Tibial artery (tissue), 4 donors: ENCODE results near the gene PIK3C2G.

Experiments
- DNase-seq, 2 donors: peaks; one replicate each; pipeline ENCODE4 v3.0.0-alpha.2; 2019
- H3K27ac ChIP-seq, 2 donors: fragments of 200-600 bp; sonication (generic) in 1 of 2; 1 replicate in 1 of 2; 2 replicates in 1 of 2; pipeline ENCODE4 v1.5.1; 2018 to 2019; ENCODE audit warnings: mild to moderate bottlenecking in 1 of 2
- H3K27me3 ChIP-seq, 2 donors: fragments of 200-600 bp; sonication (generic) in 1 of 2; one replicate each; pipeline versions ENCODE4 v1.5.1 to v1.6.0; 2016 to 2019
- H3K36me3 ChIP-seq, 3 donors: fragments of 200-600 bp; sonication (generic) in 2 of 3; one replicate each; pipeline ENCODE4 v1.5.1; 2016 to 2019; ENCODE audit warnings: mild to moderate bottlenecking in 2 of 3
- H3K4me1 ChIP-seq, 4 donors: fragments of 200-600 bp; sonication (generic) in 2 of 4; 1 replicate in 3 of 4; 2 replicates in 1 of 4; pipeline ENCODE4 v1.5.1; 2016 to 2019
- H3K4me3 ChIP-seq, 2 donors: fragments of 200-600 bp; sonication (generic) in 1 of 2; 1 replicate in 1 of 2; 2 replicates in 1 of 2; pipeline ENCODE4 v1.5.1; 2018 to 2019; ENCODE audit warnings: mild to moderate bottlenecking in 2 of 2
- H3K9me3 ChIP-seq, 3 donors: fragments of 200-600 bp; sonication (generic) in 1 of 3; one replicate each; pipeline ENCODE4 v1.5.1; 2016 to 2019
- CTCF ChIP-seq, 2 experiments: fragments of 200-600 bp in 1 of 2; fragments of 450-650 bp in 1 of 2; IDR thresholded peaks; one replicate each; pipeline ENCODE4 v1.5.1; 2017 to 2019; ENCODE audit warnings: antibody characterized with exemption in 2 of 2, mild to moderate bottlenecking in 1 of 2, moderate library complexity in 1 of 2
- intact Hi-C: fragments of 100-400 bp; cut with DNase I; formaldehyde crosslinking; loops from one replicate; pipeline ENCODE4 v1.15.0; 2023; ENCODE audit warnings: low total_unique reads

PIK3C2G gene

GRCh38 chr12:18580291-18580690 lies 319.0 kb downstream of the PIK3C2G start:
- no peak overlapping the region for H3K27ac ChIP-seq
- intact Hi-C loops = no loop called here
- DNase-seq = no peak
- peaks cover 0 to 12% (median 5%) of the 10 kb centered on the region in 3 donors for H3K9me3 ChIP-seq
- no peak for TF ChIP-seq CTCF (IDR thresholded peaks at IDR 0.05)
- no peak overlapping the region for H3K4me3 ChIP-seq
- no peaks in the 10 kb centered on the region for H3K27me3 ChIP-seq
- no peaks in the 10 kb centered on the region for H3K4me1 ChIP-seq
- peaks cover 0 to 12% (median 0%) of the 10 kb centered on the region in 3 donors for H3K36me3 ChIP-seq

GRCh38 chr12:18580706-18581105 lies 319.4 kb downstream of the PIK3C2G start:
- DNase-seq = no peak
- intact Hi-C loops = no loop called here
- Histone ChIP-seq H3K36me3 (peaks cover 0 to 12% (median 0%) of the 10 kb centered on the region in 3 donors), H3K4me1 (no peaks in the 10 kb centered on the region), H3K4me3 (no peak overlapping the region), H3K9me3 (peaks cover 0 to 12% (median 5%) of the 10 kb centered on the region in 3 donors), H3K27me3 (no peaks in the 10 kb centered on the region), H3K27ac (no peak overlapping the region)
- no peak for TF ChIP-seq CTCF (IDR thresholded peaks at IDR 0.05)

- no peak for DNase-seq
- no peak overlapping the region for H3K4me3 ChIP-seq
- no peak for TF ChIP-seq CTCF (IDR thresholded peaks at IDR 0.05)
- peaks cover 0 to 12% (median 5%) of the 10 kb centered on the region in 3 donors for H3K9me3 ChIP-seq
- peaks cover 0 to 12% (median 0%) of the 10 kb centered on the region in 3 donors for H3K36me3 ChIP-seq
- no peaks in the 10 kb centered on the region for H3K27me3 ChIP-seq
- no peak overlapping the region for H3K27ac ChIP-seq
- no peaks in the 10 kb centered on the region for H3K4me1 ChIP-seq
- intact Hi-C loops = no loop called here
Measured at GRCh38 chr12:18581232-18581962, 320.1 kb downstream of the PIK3C2G start.

GRCh38 chr12:18583655-18584054 lies 322.3 kb downstream of the PIK3C2G start:
- Histone ChIP-seq H3K4me3 (no peak overlapping the region), H3K9me3 (peaks cover 0 to 12% (median 5%) of the 10 kb centered on the region in 3 donors), H3K36me3 (peaks cover 0 to 12% (median 0%) of the 10 kb centered on the region in 3 donors), H3K27ac (no peak overlapping the region), H3K27me3 (no peaks in the 10 kb centered on the region), H3K4me1 (no peaks in the 10 kb centered on the region)
- no peak for TF ChIP-seq CTCF (IDR thresholded peaks at IDR 0.05)
- intact Hi-C loops = no loop called here
- DNase-seq = no peak

GRCh38 chr12:18586581-18586980 lies 325.3 kb downstream of the PIK3C2G start:
- Histone ChIP-seq H3K36me3 (peaks cover 0 to 12% (median 0%) of the 10 kb centered on the region in 3 donors), H3K27ac (no peak overlapping the region), H3K9me3 (peaks cover 0 to 12% (median 5%) of the 10 kb centered on the region in 3 donors), H3K4me1 (no peaks in the 10 kb centered on the region), H3K27me3 (no peaks in the 10 kb centered on the region), H3K4me3 (no peak overlapping the region)
- intact Hi-C loops = no loop called here
- no peak for TF ChIP-seq CTCF (IDR thresholded peaks at IDR 0.05)
- no peak for DNase-seq
